K562 (cell line): ENCODE data around the gene CBL. TPM values are rescaled to one million over a fixed set of nuclear protein-coding genes. Genes with fewer than 3 reads are reported as not detected.

Experiments
- DACH1 ChIP-seq: fragments of 450-650 bp; IDR thresholded peaks from 2 replicates; pipeline ENCODE4 v1.6.1; 2018; ENCODE audit not compliant: partially characterized antibody
- ETV6 ChIP-seq, 3 experiments: fragments of 150-350 bp in 1 of 3; sonication (generic) in 1 of 3; formaldehyde crosslinking in 1 of 3; IDR thresholded peaks; 2 replicates each; pipeline versions ENCODE4 v1.6.1 to v1.8.0; 2014 to 2022; ENCODE audit warnings: borderline replicate concordance in 2 of 3, low read depth in 2 of 3, antibody characterized with exemption in 1 of 3, low read length in 1 of 3, mild to moderate bottlenecking in 1 of 3, missing genetic modification reagents in 1 of 3
- MCM2 ChIP-seq: fragments of 450-650 bp; IDR thresholded peaks from 2 replicates; pipeline ENCODE4 v1.6.1; 2017; ENCODE audit warnings: low read depth, mild to moderate bottlenecking
- ZBTB7A ChIP-seq: IDR thresholded peaks from 2 replicates; pipeline ENCODE4 v1.6.1; 2011; ENCODE audit warnings: low read depth, mild to moderate bottlenecking, low read length, moderate library complexity, borderline replicate concordance; ENCODE audit not compliant: control insufficient read depth
- polyA plus RNA-seq, 8 experiments: library from polyadenylated mRNA; depleted of rRNA in 4 of 8; stranded (reverse) in 5 of 8; unstranded in 3 of 8; fragments of >200 nt; fragmentation: Nextera tagmentation in 2 of 8; fragmentation: Illumina TruSeq in 1 of 8; extraction: Ambion mirVana in 2 of 8; extraction: Trizol in 1 of 8; gene quantifications; 2 replicates each; pipeline versions ENCODE4 v1.2.1 to v1.2.3, GENCODE V29; 2011 to 2014; ENCODE audit warnings: inconsistent platforms in 1 of 8, missing spikeins in 1 of 8
- total RNA-seq, 7 experiments: library from RNA; depleted of rRNA in 6 of 7; stranded (reverse); fragments of >200 nt in 6 of 7; fragmentation: Illumina TruSeq in 2 of 7; extraction: Trizol in 2 of 7; gene quantifications; 2 replicates each; pipeline versions ENCODE4 v1.2.1 to v1.2.3, GENCODE V29; 2011 to 2021; ENCODE audit warnings: low replicate concordance in 1 of 7
- TF ChIP-seq, protein P1 (sequence below): fragments of 200-800 bp; sonication (Bioruptor generic); IDR thresholded peaks from 2 replicates; pipeline ENCODE4 v1.6.1; 2017; ENCODE audit warnings: missing genetic modification characterization, missing compliant biosample characterization
- TF ChIP-seq, protein P2 (sequence below): sonication (generic); formaldehyde crosslinking; IDR thresholded peaks from 2 replicates; pipeline ENCODE4 v1.8.0; 2022; ENCODE audit warnings: missing genetic modification reagents, mild to moderate bottlenecking, borderline replicate concordance

CBL gene
- total and polyA plus RNA-seq, 9 of the 15 experiments (the other 6 are each of a cell fraction or from before 2014, with no cell fraction given) = 3.2 to 24.9 (median 9.9) TPM

DNA sequence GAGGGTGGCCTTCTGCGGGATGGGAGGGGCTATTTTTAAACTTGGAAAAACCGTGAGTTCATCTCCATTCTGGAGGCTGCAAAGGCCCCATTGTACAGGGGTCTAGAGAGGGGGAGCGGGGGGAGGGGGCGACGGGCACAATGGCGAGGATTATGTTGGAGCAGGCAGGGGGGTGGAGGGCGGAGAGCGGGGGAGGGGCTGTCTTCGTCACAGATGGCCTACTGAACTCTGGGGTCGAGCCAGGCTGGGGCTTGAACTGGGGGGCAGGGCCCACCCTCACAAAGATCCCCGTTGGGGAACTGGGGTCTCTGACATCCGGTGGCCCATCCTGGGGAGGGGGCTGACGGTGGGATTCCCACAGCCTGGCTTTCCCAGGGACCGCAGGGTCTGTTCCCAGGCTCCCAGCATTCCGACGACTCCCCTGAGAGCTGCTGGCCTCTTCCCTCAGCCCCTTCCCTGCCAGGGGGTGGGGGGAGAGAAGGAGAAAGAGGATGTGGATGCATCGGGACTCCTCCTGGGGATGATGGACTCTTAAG is 114.2 kb downstream of the CBL start (continued):
- TF ChIP-seq, protein P1, sequence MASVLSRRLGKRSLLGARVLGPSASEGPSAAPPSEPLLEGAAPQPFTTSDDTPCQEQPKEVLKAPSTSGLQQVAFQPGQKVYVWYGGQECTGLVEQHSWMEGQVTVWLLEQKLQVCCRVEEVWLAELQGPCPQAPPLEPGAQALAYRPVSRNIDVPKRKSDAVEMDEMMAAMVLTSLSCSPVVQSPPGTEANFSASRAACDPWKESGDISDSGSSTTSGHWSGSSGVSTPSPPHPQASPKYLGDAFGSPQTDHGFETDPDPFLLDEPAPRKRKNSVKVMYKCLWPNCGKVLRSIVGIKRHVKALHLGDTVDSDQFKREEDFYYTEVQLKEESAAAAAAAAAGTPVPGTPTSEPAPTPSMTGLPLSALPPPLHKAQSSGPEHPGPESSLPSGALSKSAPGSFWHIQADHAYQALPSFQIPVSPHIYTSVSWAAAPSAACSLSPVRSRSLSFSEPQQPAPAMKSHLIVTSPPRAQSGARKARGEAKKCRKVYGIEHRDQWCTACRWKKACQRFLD (CRISPR knock-in tag) = peak; percentile 72; the same call in 1 of the 2 replicates
- no peak for TF ChIP-seq DACH1
- TF ChIP-seq, protein P2, sequence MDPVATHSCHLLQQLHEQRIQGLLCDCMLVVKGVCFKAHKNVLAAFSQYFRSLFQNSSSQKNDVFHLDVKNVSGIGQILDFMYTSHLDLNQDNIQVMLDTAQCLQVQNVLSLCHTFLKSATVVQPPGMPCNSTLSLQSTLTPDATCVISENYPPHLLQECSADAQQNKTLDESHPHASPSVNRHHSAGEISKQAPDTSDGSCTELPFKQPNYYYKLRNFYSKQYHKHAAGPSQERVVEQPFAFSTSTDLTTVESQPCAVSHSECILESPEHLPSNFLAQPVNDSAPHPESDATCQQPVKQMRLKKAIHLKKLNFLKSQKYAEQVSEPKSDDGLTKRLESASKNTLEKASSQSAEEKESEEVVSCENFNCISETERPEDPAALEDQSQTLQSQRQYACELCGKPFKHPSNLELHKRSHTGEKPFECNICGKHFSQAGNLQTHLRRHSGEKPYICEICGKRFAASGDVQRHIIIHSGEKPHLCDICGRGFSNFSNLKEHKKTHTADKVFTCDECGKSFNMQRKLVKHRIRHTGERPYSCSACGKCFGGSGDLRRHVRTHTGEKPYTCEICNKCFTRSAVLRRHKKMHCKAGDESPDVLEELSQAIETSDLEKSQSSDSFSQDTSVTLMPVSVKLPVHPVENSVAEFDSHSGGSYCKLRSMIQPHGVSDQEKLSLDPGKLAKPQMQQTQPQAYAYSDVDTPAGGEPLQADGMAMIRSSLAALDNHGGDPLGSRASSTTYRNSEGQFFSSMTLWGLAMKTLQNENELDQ (CRISPR knock-in tag) = no peak
- TF ChIP-seq ZBTB7A = peak; percentile 68
- 0 out of 4 replicates have a peak, but pooled peaks of 1 of the 2 experiments have one; percentile 30 for TF ChIP-seq ETV6 (IDR thresholded peaks at IDR 0.05; ENCODE audit: borderline replicate concordance in 1 of 2, low read depth in 2 of 2, low read length in 1 of 2)
- TF ChIP-seq ETV6 (CRISPR knock-in tag; IDR thresholded peaks at IDR 0.05; ENCODE audit: borderline replicate concordance) = no peak
- no peak for TF ChIP-seq MCM2
